Progenitor cell of endocrine pancreas (in vitro differentiated cells): Measurements from ENCODE around the gene RPP25. TPM values are rescaled to one million over a fixed set of nuclear protein-coding genes. Genes with fewer than 3 reads are reported as not detected.

Experiments
- DNase-seq: peaks from one replicate; pipeline ENCODE4 v3.0.0; 2021; ENCODE audit warnings: low spot score; ENCODE audit not compliant: unreplicated experiment
- H3K27ac Mint-ChIP-seq: 2 replicates; pipeline ENCODE4 v1.8.0; 2021; ENCODE audit warnings: mild to moderate bottlenecking, moderate library complexity, mixed read lengths
- H3K27me3 Mint-ChIP-seq: 2 replicates; pipeline ENCODE4 v1.8.0; 2021; ENCODE audit warnings: mixed read lengths
- H3K36me3 Mint-ChIP-seq: 2 replicates; pipeline ENCODE4 v1.8.0; 2022; ENCODE audit warnings: mixed read lengths; ENCODE audit not compliant: insufficient read depth
- H3K4me1 Mint-ChIP-seq: 2 replicates; pipeline ENCODE4 v1.8.0; 2021; ENCODE audit warnings: low read depth, mixed read lengths
- H3K4me3 Mint-ChIP-seq: 2 replicates; pipeline ENCODE4 v1.8.0; 2021; ENCODE audit warnings: low read depth, mild to moderate bottlenecking, moderate library complexity, mixed read lengths
- H3K9me3 Mint-ChIP-seq: 2 replicates; pipeline ENCODE4 v1.8.0; 2021; ENCODE audit warnings: low read depth, mixed read lengths
- CTCF ChIP-seq: fragments of 200-600 bp; sonication (generic); IDR thresholded peaks from one replicate; pipeline ENCODE4 v1.5.0; 2021; ENCODE audit warnings: antibody characterized with exemption, mild to moderate bottlenecking; ENCODE audit not compliant: unreplicated experiment
- total RNA-seq: library from RNA; stranded (reverse); gene quantifications from 2 replicates; pipeline ENCODE4 v1.2.1, GENCODE V29; 2021

Gene RPP25
- total RNA-seq, 1 donor from 2014 or later, result 0.74 TPM

- no peaks in the 10 kb centered on the region for H3K9me3 Mint-ChIP-seq
- H3K36me3 Mint-ChIP-seq, result no peaks in the 10 kb centered on the region
- H3K4me1 Mint-ChIP-seq, result no peaks in the 10 kb centered on the region
- peaks cover 38% of the 10 kb centered on the region for H3K27me3 Mint-ChIP-seq
- no peak for DNase-seq
- H3K27ac Mint-ChIP-seq, result no peak overlapping the region
- no peak overlapping the region for H3K4me3 Mint-ChIP-seq
- TF ChIP-seq CTCF, result no peak
Measured at GRCh38 chr15:74989527-74989926, 33.0 kb upstream of the RPP25 start.

GRCh38 chr15:74988007-74988800 is 31.6 kb upstream of the RPP25 start:
- peak; percentile 46 for DNase-seq
- H3K4me1 Mint-ChIP-seq, result no peaks in the 10 kb centered on the region
- no peaks in the 10 kb centered on the region for H3K36me3 Mint-ChIP-seq
- TF ChIP-seq CTCF, result peak; percentile 69
- no peak overlapping the region for H3K4me3 Mint-ChIP-seq
- H3K9me3 Mint-ChIP-seq, result no peaks in the 10 kb centered on the region
- no peak overlapping the region for H3K27ac Mint-ChIP-seq
- peaks cover 45% of the 10 kb centered on the region for H3K27me3 Mint-ChIP-seq

GRCh38 chr15:74983725-74984231 is 27.2 kb upstream of the RPP25 start:
- Mint-ChIP-seq H3K27me3 (peaks cover 36% of the 10 kb centered on the region), H3K9me3 (no peaks in the 10 kb centered on the region), H3K4me1 (no peaks in the 10 kb centered on the region), H3K36me3 (no peaks in the 10 kb centered on the region), H3K27ac (no peak overlapping the region), H3K4me3 (no peak overlapping the region)
- DNase-seq, result no peak
- TF ChIP-seq CTCF, result no peak

- H3K4me1 Mint-ChIP-seq, result no peaks in the 10 kb centered on the region
- TF ChIP-seq CTCF, result no peak
- no peak overlapping the region for H3K27ac Mint-ChIP-seq
- no peak for DNase-seq
- H3K27me3 Mint-ChIP-seq, result peaks cover 37% of the 10 kb centered on the region
- H3K9me3 Mint-ChIP-seq, result no peaks in the 10 kb centered on the region
- no peak overlapping the region for H3K4me3 Mint-ChIP-seq
- H3K36me3 Mint-ChIP-seq, result no peaks in the 10 kb centered on the region
Measured at GRCh38 chr15:74982183-74982582, 25.6 kb upstream of the RPP25 start.

GRCh38 chr15:74978503-74978902 is 21.9 kb upstream of the RPP25 start:
- no peaks in the 10 kb centered on the region for H3K36me3 Mint-ChIP-seq

More at GRCh38 chr15:74978503-74978902, 21.9 kb upstream of the RPP25 start:
- Mint-ChIP-seq H3K27me3 (peaks cover 17% of the 10 kb centered on the region), H3K4me3 (no peak overlapping the region), H3K4me1 (no peaks in the 10 kb centered on the region), H3K9me3 (no peaks in the 10 kb centered on the region), H3K27ac (no peak overlapping the region)
- TF ChIP-seq CTCF, result no peak
- no peak for DNase-seq
